ENCODE measurements around the gene CNIH2. TPM values are rescaled to one million over a fixed set of nuclear protein-coding genes. Genes with fewer than 3 reads are reported as not detected.

The CNIH2 gene
- total and polyA plus RNA-seq, 2 of the 13 experiments (the other 11 are each of a cell fraction or from before 2014, with no cell fraction given): 0.60 to 0.69 TPM

DNA sequence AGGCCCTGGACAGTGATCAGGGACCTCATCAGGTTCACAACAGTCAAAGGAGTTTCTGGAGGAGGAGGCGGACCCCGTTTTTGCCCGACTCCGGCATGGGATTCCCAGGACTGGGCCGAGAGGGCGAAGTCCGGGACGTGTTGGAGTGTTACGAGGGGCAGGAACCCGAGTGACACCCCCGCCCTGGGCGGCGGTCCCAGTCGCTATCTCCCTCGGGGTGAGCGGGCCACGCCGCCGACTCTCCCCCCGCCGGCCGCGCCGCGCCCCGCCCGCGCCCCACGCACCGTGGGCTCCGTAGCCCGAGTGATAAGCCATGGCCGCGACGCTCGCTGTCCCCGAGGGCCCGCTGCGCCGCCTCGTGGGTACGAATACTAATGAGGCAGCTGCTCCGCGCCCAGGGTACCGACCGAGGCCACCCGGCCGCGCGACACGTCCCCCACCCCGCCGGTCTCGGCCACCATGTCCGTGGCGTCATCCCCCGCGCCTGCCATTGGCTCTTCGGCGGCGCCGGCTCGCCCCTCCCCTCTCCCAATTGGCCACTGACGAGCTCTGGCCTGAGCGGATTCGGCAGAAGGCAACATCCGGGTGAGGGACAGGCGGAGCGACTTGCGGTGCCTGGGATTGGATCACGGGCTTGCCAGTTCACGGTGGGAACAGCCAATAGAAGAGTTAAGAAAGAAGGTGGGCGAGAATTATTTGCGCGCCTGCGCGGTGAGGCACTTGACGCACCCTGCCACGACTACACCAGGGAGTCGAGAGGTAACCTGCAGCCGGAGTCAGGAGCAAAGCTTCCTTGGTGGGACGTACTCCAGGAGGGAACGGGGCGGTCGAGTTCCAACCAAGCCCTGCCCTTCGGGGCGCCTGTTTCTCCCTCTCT is 10.9 kb downstream of the CNIH2 start, which contains the start of gene YIF1A (continued):
- TF ChIP-seq, protein P1, sequence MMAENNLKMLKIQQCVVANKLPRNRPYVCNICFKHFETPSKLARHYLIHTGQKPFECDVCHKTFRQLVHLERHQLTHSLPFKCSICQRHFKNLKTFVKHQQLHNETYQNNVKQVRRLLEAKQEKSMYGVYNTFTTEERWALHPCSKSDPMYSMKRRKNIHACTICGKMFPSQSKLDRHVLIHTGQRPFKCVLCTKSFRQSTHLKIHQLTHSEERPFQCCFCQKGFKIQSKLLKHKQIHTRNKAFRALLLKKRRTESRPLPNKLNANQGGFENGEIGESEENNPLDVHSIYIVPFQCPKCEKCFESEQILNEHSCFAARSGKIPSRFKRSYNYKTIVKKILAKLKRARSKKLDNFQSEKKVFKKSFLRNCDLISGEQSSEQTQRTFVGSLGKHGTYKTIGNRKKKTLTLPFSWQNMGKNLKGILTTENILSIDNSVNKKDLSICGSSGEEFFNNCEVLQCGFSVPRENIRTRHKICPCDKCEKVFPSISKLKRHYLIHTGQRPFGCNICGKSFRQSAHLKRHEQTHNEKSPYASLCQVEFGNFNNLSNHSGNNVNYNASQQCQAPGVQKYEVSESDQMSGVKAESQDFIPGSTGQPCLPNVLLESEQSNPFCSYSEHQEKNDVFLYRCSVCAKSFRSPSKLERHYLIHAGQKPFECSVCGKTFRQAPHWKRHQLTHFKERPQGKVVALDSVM (CRISPR knock-in tag; IDR thresholded peaks at IDR 0.05): no peak
- TF ChIP-seq ZNF552 (CRISPR knock-in tag; IDR thresholded peaks at IDR 0.05; ENCODE audit: borderline replicate concordance): no peak
- TF ChIP-seq CENPT (CRISPR knock-in tag; IDR thresholded peaks at IDR 0.05; ENCODE audit: low read depth): peak; percentile 5; the same call in 1 of the 2 replicates
- peak; percentile 36; the same call in 1 of the 2 replicates for TF ChIP-seq RFXANK (CRISPR knock-in tag; IDR thresholded peaks at IDR 0.05)
- no peak for TF ChIP-seq FOXA1 (IDR thresholded peaks at IDR 0.05)
- TF ChIP-seq FOXA1 (CRISPR knock-in tag; IDR thresholded peaks at IDR 0.05): 0 out of 2 replicates have a peak, but pooled peaks have one; percentile 27
- TF ChIP-seq TAF1 (CRISPR knock-in tag; IDR thresholded peaks at IDR 0.05): peak; percentile 80
- peak; percentile 42 for TF ChIP-seq HIVEP1 (CRISPR knock-in tag; IDR thresholded peaks at IDR 0.05)
- 0 out of 2 replicates have a peak, but pooled peaks have one; percentile 9 for TF ChIP-seq ISX (CRISPR knock-in tag; conservative IDR thresholded peaks at IDR 0.05)
- TF ChIP-seq YY1 (IDR thresholded peaks at IDR 0.05; ENCODE audit: insufficient read depth, insufficient replicate concordance, low read depth, low read length): peak; percentile 88
- peak; percentile 96 for TF ChIP-seq RBFOX2 (IDR thresholded peaks at IDR 0.05; ENCODE audit: low read depth, low read length)
- TF ChIP-seq, protein P2, sequence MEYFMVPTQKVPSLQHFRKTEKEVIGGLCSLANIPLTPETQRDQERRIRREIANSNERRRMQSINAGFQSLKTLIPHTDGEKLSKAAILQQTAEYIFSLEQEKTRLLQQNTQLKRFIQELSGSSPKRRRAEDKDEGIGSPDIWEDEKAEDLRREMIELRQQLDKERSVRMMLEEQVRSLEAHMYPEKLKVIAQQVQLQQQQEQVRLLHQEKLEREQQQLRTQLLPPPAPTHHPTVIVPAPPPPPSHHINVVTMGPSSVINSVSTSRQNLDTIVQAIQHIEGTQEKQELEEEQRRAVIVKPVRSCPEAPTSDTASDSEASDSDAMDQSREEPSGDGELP (IDR thresholded peaks at IDR 0.05; ENCODE audit: borderline replicate concordance, low read depth): peak; percentile 16; the same call in 1 of the 2 replicates
- no peak for TF ChIP-seq BHLHE40 (IDR thresholded peaks at IDR 0.05; ENCODE audit: low read length)
- no peak for TF ChIP-seq ATM (IDR thresholded peaks at IDR 0.05; ENCODE audit: borderline replicate concordance)
- TF ChIP-seq, protein P3, sequence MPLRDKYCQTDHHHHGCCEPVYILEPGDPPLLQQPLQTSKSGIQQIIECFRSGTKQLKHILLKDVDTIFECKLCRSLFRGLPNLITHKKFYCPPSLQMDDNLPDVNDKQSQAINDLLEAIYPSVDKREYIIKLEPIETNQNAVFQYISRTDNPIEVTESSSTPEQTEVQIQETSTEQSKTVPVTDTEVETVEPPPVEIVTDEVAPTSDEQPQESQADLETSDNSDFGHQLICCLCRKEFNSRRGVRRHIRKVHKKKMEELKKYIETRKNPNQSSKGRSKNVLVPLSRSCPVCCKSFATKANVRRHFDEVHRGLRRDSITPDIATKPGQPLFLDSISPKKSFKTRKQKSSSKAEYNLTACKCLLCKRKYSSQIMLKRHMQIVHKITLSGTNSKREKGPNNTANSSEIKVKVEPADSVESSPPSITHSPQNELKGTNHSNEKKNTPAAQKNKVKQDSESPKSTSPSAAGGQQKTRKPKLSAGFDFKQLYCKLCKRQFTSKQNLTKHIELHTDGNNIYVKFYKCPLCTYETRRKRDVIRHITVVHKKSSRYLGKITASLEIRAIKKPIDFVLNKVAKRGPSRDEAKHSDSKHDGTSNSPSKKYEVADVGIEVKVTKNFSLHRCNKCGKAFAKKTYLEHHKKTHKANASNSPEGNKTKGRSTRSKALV (CRISPR knock-in tag; IDR thresholded peaks at IDR 0.05): 0 out of 2 replicates have a peak, but pooled peaks have one; percentile 32
- no peak for TF ChIP-seq RARA (CRISPR knock-in tag; IDR thresholded peaks at IDR 0.05)
- TF ChIP-seq, protein P4, sequence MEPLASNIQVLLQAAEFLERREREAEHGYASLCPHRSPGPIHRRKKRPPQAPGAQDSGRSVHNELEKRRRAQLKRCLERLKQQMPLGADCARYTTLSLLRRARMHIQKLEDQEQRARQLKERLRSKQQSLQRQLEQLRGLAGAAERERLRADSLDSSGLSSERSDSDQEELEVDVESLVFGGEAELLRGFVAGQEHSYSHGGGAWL (CRISPR knock-in tag; IDR thresholded peaks at IDR 0.05): peak; percentile 39; the same call in 1 of the 2 replicates
- TF ChIP-seq ZNF543 (CRISPR knock-in tag; IDR thresholded peaks at IDR 0.05): no peak; the same call in 1 of the 2 replicates
- no peak for TF ChIP-seq NR1H2 (CRISPR knock-in tag; IDR thresholded peaks at IDR 0.05; ENCODE audit: borderline replicate concordance, low read depth)
- TF ChIP-seq MED8 (CRISPR knock-in tag; IDR thresholded peaks at IDR 0.05; ENCODE audit: insufficient replicate concordance): no peak
- no peak for TF ChIP-seq LCORL (IDR thresholded peaks at IDR 0.05)
- TF ChIP-seq LCORL (CRISPR knock-in tag; IDR thresholded peaks at IDR 0.05): peak; percentile 47; the same call in 1 of the 2 replicates

Data from HepG2 (cell line).